GM21447 (cell line): ENCODE results near the gene CAMK2B.
"Not testable (repeated sequence)": the region's sequence is repeated elsewhere in the genome, so short reads cannot be mapped to it uniquely, and the experiment has no call there.

ENCODE experiments used
- ATAC-seq: cut with Tn5 transposase; IDR thresholded peaks from one replicate; pipeline ENCODE4 v1.9.1; 2021; ENCODE audit not compliant: unreplicated experiment

Gene CAMK2B

GRCh38 chr7:44194562-44195145, 130.7 kb downstream of the CAMK2B start:
- ATAC-seq: no peak

GRCh38 chr7:44194069-44194468, 131.3 kb downstream of the CAMK2B start:
- ATAC-seq: no peak

- no peak for ATAC-seq
These were observed 132.2 kb downstream of the CAMK2B start for GRCh38 chr7:44193011-44193802.

- ATAC-seq: no peak
These were observed 134.2 kb downstream of the CAMK2B start for GRCh38 chr7:44191171-44191570.

- ATAC-seq: no peak
These were observed 135.2 kb downstream of the CAMK2B start for GRCh38 chr7:44189993-44190872.

GRCh38 chr7:44189286-44189992, 136.0 kb downstream of the CAMK2B start, which contains the start of gene GCK:
Gene GCK, minus strand, starts transcription at chr7:44189439. Its CDS starts 486 bp downstream, at chr7:44188953.
- ATAC-seq: no peak

GRCh38 chr7:44188480-44189225, 136.7 kb downstream of the CAMK2B start:
- ATAC-seq: no peak

- ATAC-seq: no peak
These were observed 137.6 kb downstream of the CAMK2B start for GRCh38 chr7:44187636-44188416.

GRCh38 chr7:44186736-44187135, 138.7 kb downstream of the CAMK2B start:
- no peak for ATAC-seq

- no peak for ATAC-seq
These were observed 139.7 kb downstream of the CAMK2B start for GRCh38 chr7:44185729-44186128.

- ATAC-seq: no peak
These were observed 140.4 kb downstream of the CAMK2B start for GRCh38 chr7:44184873-44185446.

GRCh38 chr7:44184206-44184872, 141.1 kb downstream of the CAMK2B start:
- no peak for ATAC-seq

GRCh38 chr7:44183386-44183785, 142.0 kb downstream of the CAMK2B start:
- no peak for ATAC-seq

- no peak for ATAC-seq
These were observed 142.6 kb downstream of the CAMK2B start for GRCh38 chr7:44182827-44183226.

GRCh38 chr7:44180631-44181030, 144.8 kb downstream of the CAMK2B start:
- no peak for ATAC-seq

GRCh38 chr7:44177570-44178131, 147.7 kb downstream of the CAMK2B start:
- ATAC-seq: no peak

GRCh38 chr7:44176486-44176885, 148.9 kb downstream of the CAMK2B start:
- no peak for ATAC-seq

GRCh38 chr7:44175730-44176129, 149.7 kb downstream of the CAMK2B start:
- ATAC-seq: no peak

GRCh38 chr7:44174694-44174948, 150.8 kb downstream of the CAMK2B start:
- not testable (repeated sequence) for ATAC-seq
